Sigmoid colon (tissue), 7 donors: ENCODE measurements around the gene P2RY8. TPM values are rescaled to one million over a fixed set of nuclear protein-coding genes. Genes with fewer than 3 reads are reported as not detected.
"Not testable (repeated sequence)": the region's sequence is repeated elsewhere in the genome, so short reads cannot be mapped to it uniquely, and the experiment has no call there.

Experiments
- DNase-seq: peaks from one replicate; pipeline ENCODE4 v3.0.0-alpha.2; 2019
- H3K27ac ChIP-seq, 4 donors: fragments of 200-600 bp; sonication (generic); one replicate each; pipeline ENCODE4 v1.5.1; 2016 to 2019; ENCODE audit warnings: mild to moderate bottlenecking in 1 of 4
- H3K27me3 ChIP-seq, 3 donors: fragments of 200-600 bp; sonication (generic); one replicate each; pipeline ENCODE4 v1.5.1; 2019; ENCODE audit warnings: mild to moderate bottlenecking in 1 of 3
- H3K36me3 ChIP-seq, 4 donors: fragments of 200-600 bp; sonication (generic); one replicate each; pipeline ENCODE4 v1.5.1; 2016 to 2019
- H3K4me1 ChIP-seq, 4 donors: fragments of 200-600 bp; sonication (generic); one replicate each; pipeline ENCODE4 v1.5.1; 2017 to 2019
- H3K4me3 ChIP-seq, 4 donors: fragments of 200-600 bp; sonication (generic); one replicate each; pipeline ENCODE4 v1.5.1; 2017 to 2019; ENCODE audit warnings: mild to moderate bottlenecking in 2 of 4, moderate library complexity in 1 of 4
- H3K9me3 ChIP-seq, 4 donors: fragments of 200-600 bp in 3 of 4; sonication (generic) in 3 of 4; one replicate each; pipeline versions ENCODE4 v1.5.1 to v1.6.1; 2013 to 2019
- EP300 ChIP-seq, 4 donors: sonication (generic); formaldehyde crosslinking; IDR thresholded peaks; one replicate each; pipeline ENCODE4 v1.6.1; 2017; ENCODE audit warnings: antibody characterized with exemption in 4 of 4
- POLR2A ChIP-seq, 2 donors: fragments of 450-650 bp; IDR thresholded peaks; one replicate each; pipeline ENCODE4 v1.6.1; 2016; ENCODE audit warnings: antibody characterized with exemption in 2 of 2, mild to moderate bottlenecking in 2 of 2, moderate library complexity in 2 of 2
- POLR2AphosphoS5 ChIP-seq, 4 donors: sonication (generic); formaldehyde crosslinking; IDR thresholded peaks; one replicate each; pipeline ENCODE4 v1.6.1; 2017; ENCODE audit warnings: antibody characterized with exemption in 4 of 4
- WGBS, 2 donors: extraction: QIAGEN DNeasy Blood & Tissue Kit; methylation state at CpG; one replicate each; pipeline ENCODE4 v1.1.7; 2013; 5-methylcytosine and 5-hydroxymethylcytosine counted together
- intact Hi-C: fragments of 100-400 bp; cut with DNase I; formaldehyde crosslinking; loops from one replicate; pipeline ENCODE4 v1.15.1; 2023
- polyA plus RNA-seq, 3 donors: library from polyadenylated mRNA; stranded (reverse); fragments of 200-250 nt; gene quantifications; one replicate each; pipeline ENCODE4 v1.2.3, GENCODE V29; 2013
- total RNA-seq, 4 donors: library from RNA; depleted of rRNA; stranded (reverse); fragments of >200 nt; gene quantifications; one replicate each; pipeline ENCODE4 v1.1.0, GENCODE V29; 2016
- TF ChIP-seq, protein P1 (sequence below), 4 experiments: fragments of 450-650 bp in 3 of 4; fragments of 200-600 bp in 1 of 4; IDR thresholded peaks; one replicate each; pipeline ENCODE4 v1.5.1; 2016 to 2019; ENCODE audit warnings: antibody characterized with exemption in 4 of 4, mild to moderate bottlenecking in 3 of 4, moderate library complexity in 2 of 4
- donor health status: healthy with polysubstance abuse.
- donor health status: Bipolar disorder and iron deficiency.
- donor health status: healthy.

Gene P2RY8
- total and polyA plus RNA-seq, 7 donors = 0.28 to 15.0 (median 0.87) TPM; not detected in 1

DNA sequence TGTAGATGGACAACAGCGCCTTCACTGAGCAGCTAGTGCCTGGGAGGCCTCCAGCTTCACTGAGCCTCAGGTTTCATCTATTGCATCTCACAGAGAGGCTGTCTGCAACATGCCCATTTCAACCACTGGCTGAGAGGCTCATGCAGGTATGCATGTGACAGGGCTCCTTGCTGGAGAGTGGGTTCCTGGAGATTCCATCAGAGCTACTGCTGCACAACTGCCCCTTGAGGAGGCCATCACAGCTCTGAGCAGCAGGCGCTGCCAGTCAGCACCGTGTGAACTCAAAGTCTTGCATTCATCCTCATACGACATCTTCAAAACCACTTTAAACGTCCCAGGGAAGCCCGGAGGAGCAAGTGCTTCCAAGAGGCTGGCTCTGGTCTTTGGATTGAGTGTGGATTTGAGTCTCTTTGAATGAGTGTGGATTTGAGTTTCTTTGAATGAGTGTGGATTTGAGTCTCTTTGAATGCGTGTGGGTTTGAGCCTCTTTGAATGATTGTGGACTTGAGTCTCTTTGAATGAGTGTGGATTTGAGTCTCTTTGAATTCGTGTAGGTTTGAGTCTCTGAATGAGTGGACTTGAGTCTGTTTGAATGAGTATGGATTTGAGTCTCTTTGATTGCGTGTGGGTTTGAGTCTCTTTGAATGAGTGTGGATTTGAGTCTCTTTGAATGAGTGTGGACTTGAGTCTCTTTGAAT lies 8.7 kb downstream of the P2RY8 start:
- H3K4me1 ChIP-seq = no peaks in the 10 kb centered on the region
- peaks cover 0 to 8% (median 0%) of the 10 kb centered on the region in 3 donors for H3K27me3 ChIP-seq
- DNase-seq = no peak
- WGBS, 2 donors = 80 to 82% methylated on average over 9 of the region's 9 CpGs
- no peaks in the 10 kb centered on the region for H3K9me3 ChIP-seq
- intact Hi-C loops = no loop called here
- H3K27ac ChIP-seq = no peak overlapping the region
- TF ChIP-seq, protein P1, sequence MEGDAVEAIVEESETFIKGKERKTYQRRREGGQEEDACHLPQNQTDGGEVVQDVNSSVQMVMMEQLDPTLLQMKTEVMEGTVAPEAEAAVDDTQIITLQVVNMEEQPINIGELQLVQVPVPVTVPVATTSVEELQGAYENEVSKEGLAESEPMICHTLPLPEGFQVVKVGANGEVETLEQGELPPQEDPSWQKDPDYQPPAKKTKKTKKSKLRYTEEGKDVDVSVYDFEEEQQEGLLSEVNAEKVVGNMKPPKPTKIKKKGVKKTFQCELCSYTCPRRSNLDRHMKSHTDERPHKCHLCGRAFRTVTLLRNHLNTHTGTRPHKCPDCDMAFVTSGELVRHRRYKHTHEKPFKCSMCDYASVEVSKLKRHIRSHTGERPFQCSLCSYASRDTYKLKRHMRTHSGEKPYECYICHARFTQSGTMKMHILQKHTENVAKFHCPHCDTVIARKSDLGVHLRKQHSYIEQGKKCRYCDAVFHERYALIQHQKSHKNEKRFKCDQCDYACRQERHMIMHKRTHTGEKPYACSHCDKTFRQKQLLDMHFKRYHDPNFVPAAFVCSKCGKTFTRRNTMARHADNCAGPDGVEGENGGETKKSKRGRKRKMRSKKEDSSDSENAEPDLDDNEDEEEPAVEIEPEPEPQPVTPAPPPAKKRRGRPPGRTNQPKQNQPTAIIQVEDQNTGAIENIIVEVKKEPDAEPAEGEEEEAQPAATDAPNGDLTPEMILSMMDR (IDR thresholded peaks at IDR 0.05) = no peak
- TF ChIP-seq EP300 (IDR thresholded peaks at IDR 0.05) = no peak
- no peaks in the 10 kb centered on the region for H3K36me3 ChIP-seq
- no peak overlapping the region for H3K4me3 ChIP-seq

DNA sequence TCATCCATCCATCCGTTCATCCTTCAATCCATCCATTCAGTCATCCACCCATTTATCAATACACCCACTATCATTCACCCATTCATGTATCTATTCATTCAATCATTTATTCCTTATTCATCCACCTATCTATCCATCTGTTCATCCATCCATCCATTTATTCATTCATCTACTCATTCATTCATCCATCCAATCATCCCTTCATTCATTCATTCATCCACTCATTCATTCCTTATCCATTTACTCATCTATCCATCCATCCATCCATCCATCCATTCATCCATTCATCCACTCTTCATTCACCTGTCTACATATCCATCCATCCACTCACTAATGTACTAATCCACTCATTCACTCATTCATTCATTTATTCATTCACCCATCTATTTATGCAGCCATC lies 9.5 kb downstream of the P2RY8 start:
- intact Hi-C loops = no loop called here
- WGBS, 2 donors = 75 to 84% methylated on average over 1 of the region's 1 CpG
- H3K27me3 ChIP-seq = peaks cover 0 to 8% (median 0%) of the 10 kb centered on the region in 3 donors
- H3K36me3 ChIP-seq = no peaks in the 10 kb centered on the region
- H3K4me1 ChIP-seq = no peaks in the 10 kb centered on the region
- H3K9me3 ChIP-seq = no peaks in the 10 kb centered on the region
- no peak for DNase-seq
- no peak overlapping the region for H3K4me3 ChIP-seq
- TF ChIP-seq POLR2AphosphoS5 (IDR thresholded peaks at IDR 0.05) (no peak), POLR2A (IDR thresholded peaks at IDR 0.05) (no peak), EP300 (IDR thresholded peaks at IDR 0.05) (no peak)
- TF ChIP-seq, protein P1 (IDR thresholded peaks at IDR 0.05) = no peak
- no peak overlapping the region for H3K27ac ChIP-seq

DNA sequence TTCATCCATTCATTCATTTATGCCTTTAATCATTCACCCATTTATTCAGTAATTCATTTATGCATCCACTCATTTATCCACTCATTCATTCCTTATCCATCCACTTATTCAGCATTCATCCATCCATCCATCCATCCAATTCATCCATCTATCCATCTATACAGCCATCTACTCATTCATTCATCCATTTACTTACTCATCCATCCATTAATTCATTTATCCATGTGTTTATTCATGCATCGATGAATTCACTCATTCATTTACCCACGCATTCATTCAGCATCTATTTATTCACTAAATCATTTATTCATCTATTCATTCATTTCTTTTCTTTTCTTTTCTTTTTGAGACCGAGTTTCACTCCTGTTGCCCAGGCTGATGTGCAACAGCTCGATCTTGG lies 10.4 kb downstream of the P2RY8 start:
- H3K4me3 ChIP-seq = no peak overlapping the region
- no peak for DNase-seq
- no peak for TF ChIP-seq POLR2A (IDR thresholded peaks at IDR 0.05)
- no peak overlapping the region for H3K27ac ChIP-seq
- H3K4me1 ChIP-seq = no peaks in the 10 kb centered on the region
- H3K36me3 ChIP-seq = no peaks in the 10 kb centered on the region
- H3K9me3 ChIP-seq = no peaks in the 10 kb centered on the region
- peaks cover 0 to 6% (median 0%) of the 10 kb centered on the region in 3 donors for H3K27me3 ChIP-seq
- WGBS, 2 donors = 89 to 92% methylated on average over 4 of the region's 4 CpGs
- intact Hi-C loops = no loop called here

DNA sequence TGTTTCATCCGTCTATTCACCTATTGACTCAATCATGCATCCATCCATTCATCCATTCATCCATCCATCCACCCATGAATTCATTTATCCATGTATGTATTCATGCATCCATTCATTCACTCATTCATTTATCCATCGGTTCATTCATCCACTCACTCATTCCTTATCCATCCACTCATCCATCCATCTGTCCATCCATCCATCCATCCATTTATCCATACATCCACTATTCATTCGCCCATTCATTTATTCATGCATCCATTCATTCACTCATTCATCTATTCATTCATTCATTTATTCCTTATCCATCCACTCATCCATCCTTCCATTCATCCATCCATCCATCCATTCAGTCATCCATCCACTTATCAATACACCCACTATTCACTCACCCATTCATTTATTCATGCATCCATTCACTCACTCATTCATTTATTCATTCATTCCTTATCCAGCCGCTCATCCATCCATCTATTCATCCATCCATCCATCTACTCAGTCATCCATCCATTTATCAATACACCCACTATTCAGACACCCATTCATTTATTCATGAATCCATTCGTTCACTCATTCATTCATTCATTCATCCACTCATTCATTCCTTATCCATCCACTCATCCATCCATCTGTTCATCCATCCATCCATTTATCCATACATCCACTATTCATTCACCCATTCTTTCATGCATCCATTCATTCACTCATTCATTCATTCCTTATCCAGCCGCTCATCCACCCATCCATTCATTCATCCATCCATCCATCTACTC lies 11.2 kb downstream of the P2RY8 start:
- no peak for DNase-seq
- intact Hi-C loops = no loop called here
- Histone ChIP-seq H3K4me3 (no peak overlapping the region), H3K4me1 (no peaks in the 10 kb centered on the region), H3K9me3 (no peaks in the 10 kb centered on the region), H3K36me3 (no peaks in the 10 kb centered on the region), H3K27me3 (no peaks in the 10 kb centered on the region), H3K27ac (no peak overlapping the region)
- TF ChIP-seq POLR2A (IDR thresholded peaks at IDR 0.05) (no peak), POLR2AphosphoS5 (IDR thresholded peaks at IDR 0.05) (no peak), EP300 (IDR thresholded peaks at IDR 0.05) (no peak)
- TF ChIP-seq, protein P1 (IDR thresholded peaks at IDR 0.05) = no peak
- 87 to 90% methylated on average over 6 of the region's 6 CpGs for WGBS, 2 donors

DNA sequence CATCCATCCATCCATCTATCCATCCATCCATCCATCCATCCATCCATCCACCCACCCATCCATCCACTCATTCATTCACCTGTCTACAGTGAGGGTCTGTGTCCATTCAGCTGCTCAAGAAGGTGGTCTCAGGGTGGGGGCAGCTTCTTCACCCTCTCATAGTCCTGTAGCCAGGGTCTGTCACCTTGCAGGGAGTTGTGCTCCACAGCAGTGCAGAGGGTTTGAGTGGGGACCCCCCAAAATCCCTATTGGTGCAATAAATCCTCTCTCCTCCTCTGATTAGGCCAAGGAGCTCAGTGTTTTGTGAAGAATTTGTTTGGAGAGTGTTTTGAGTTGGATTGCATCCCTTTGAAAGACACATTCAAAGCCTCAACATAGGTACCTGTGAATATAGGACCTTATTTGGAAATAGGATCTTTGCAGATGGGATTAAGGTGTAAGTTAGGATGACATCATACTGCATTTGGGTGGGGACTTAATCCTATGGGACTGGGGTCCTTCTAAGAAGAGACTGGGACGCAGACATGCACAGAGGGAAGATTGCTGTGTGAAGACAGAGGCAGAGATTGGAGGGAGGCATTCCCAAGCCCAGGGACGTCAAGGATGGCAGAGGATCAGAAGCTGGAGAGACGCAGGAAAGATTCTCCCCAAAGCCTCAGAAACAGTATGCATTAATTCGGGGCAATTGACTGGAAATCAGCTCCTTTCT lies 12.0 kb downstream of the P2RY8 start:
- Histone ChIP-seq H3K4me3 (no peak overlapping the region), H3K27ac (no peak overlapping the region), H3K36me3 (no peaks in the 10 kb centered on the region), H3K27me3 (no peaks in the 10 kb centered on the region), H3K4me1 (no peaks in the 10 kb centered on the region), H3K9me3 (no peaks in the 10 kb centered on the region)
- no peak for DNase-seq
- TF ChIP-seq EP300 (IDR thresholded peaks at IDR 0.05) (no peak), POLR2AphosphoS5 (IDR thresholded peaks at IDR 0.05) (no peak), POLR2A (IDR thresholded peaks at IDR 0.05) (no peak)
- TF ChIP-seq, protein P1 (IDR thresholded peaks at IDR 0.05) = no peak
- intact Hi-C loops = no loop called here
- WGBS, 2 donors = 81 to 84% methylated on average over 4 of the region's 4 CpGs

DNA sequence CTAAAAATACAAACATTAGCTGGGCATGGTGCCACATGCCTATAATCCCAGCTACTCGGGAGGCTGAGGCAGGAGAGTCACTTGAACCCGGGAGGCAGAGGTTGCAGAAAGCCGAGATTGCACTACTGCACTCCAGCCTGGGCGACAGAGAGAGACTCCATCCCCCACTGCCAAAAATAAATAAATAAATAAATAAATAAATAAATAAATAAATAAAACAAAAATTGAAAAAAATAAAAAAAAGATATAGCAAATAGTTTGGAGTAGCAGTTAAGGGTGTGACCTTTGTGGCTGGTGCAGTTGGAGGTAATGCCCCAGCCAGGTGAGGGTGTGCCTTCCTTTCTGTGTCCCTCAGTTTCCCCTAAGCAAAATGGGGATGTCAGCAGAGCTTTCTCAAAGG lies 14.1 kb downstream of the P2RY8 start:
- 67 to 71% methylated on average over 4 of the region's 4 CpGs for WGBS, 2 donors
- intact Hi-C loops = not testable (repeated sequence)

More for the DNA sequence above, 14.1 kb downstream of the P2RY8 start:
- H3K9me3 ChIP-seq, H3K27me3 ChIP-seq, H3K27ac ChIP-seq, H3K4me3 ChIP-seq, H3K36me3 ChIP-seq, DNase-seq, H3K4me1 ChIP-seq: not testable (repeated sequence)
